Right lobe of liver (tissue), 6 donors: Measurements from ENCODE around the gene FBXO41. TPM values are rescaled to one million over a fixed set of nuclear protein-coding genes. Genes with fewer than 3 reads are reported as not detected.
"Not testable (repeated sequence)": the region's sequence is repeated elsewhere in the genome, so short reads cannot be mapped to it uniquely, and the experiment has no call there.

Experiments
- ATAC-seq, 4 donors: fragments of 200-7000 bp; cut with Tn5 transposase; one replicate each; pipeline ENCODE4 v1.9.1; 2020; ENCODE audit warnings: mild to moderate bottlenecking in 4 of 4, moderate library complexity in 4 of 4
- DNase-seq, 3 donors: peaks; one replicate each; pipeline ENCODE4 v3.0.0-alpha.2; 2020
- H3K27ac ChIP-seq, 3 donors: fragments of 200-600 bp; one replicate each; pipeline ENCODE4 v1.8.0; 2022
- H3K27me3 ChIP-seq, 2 donors: fragments of 200-600 bp; one replicate each; pipeline ENCODE4 v1.8.0; 2022
- H3K36me3 ChIP-seq, 4 donors: fragments of 200-600 bp; sonication (generic) in 1 of 4; one replicate each; pipeline versions ENCODE4 v1.5.1 to v1.8.0; 2017 to 2022; ENCODE audit warnings: control low read depth in 1 of 4
- H3K4me1 ChIP-seq, 4 donors: fragments of 200-600 bp; sonication (generic) in 1 of 4; one replicate each; pipeline versions ENCODE4 v1.5.1 to v1.8.0; 2017 to 2022; ENCODE audit warnings: control low read depth in 1 of 4
- H3K4me3 ChIP-seq, 3 donors: fragments of 200-600 bp; one replicate each; pipeline ENCODE4 v1.8.0; 2022
- H3K9me3 ChIP-seq, 4 donors: fragments of 200-600 bp; sonication (generic) in 1 of 4; one replicate each; pipeline versions ENCODE4 v1.5.1 to v1.8.0; 2017 to 2022; ENCODE audit warnings: control low read depth in 1 of 4
- POLR2A ChIP-seq: fragments of 450-650 bp; IDR thresholded peaks from one replicate; pipeline ENCODE4 v1.6.1; 2017; ENCODE audit warnings: antibody characterized with exemption, mild to moderate bottlenecking
- WGBS: methylation state at CpG from one replicate; pipeline ENCODE4 v1.1.6; 2018; ENCODE audit warnings: low coverage, low lambda C conversion rate; ENCODE audit not compliant: insufficient coverage; ENCODE audit errors: missing lambda C conversion rate; 5-methylcytosine and 5-hydroxymethylcytosine counted together
- intact Hi-C, 2 donors: fragments of 100-400 bp; cut with DNase I; formaldehyde crosslinking; loops; one replicate each; pipeline versions ENCODE4 v1.11.2 to v1.14.1; 2022
- total RNA-seq, 6 experiments: library from RNA; depleted of rRNA in 2 of 6; stranded (reverse); fragments of >200 nt in 2 of 6; fragmentation: NEBNext Ultra II Directional in 3 of 6; extraction: Animal tissue kit (Norgen Biotek cat#: 25700) in 3 of 6; gene quantifications; one replicate each; pipeline versions ENCODE4 v1.1.0 to v1.2.4, GENCODE V29; 2016 to 2023
- TF ChIP-seq, protein P1 (sequence below), 4 donors: fragments of 200-600 bp in 3 of 4; fragments of 450-650 bp in 1 of 4; IDR thresholded peaks; one replicate each; pipeline versions ENCODE4 v1.5.1 to v1.8.0; 2016 to 2022; ENCODE audit warnings: antibody characterized with exemption in 4 of 4, mild to moderate bottlenecking in 2 of 4
- donor health status: DM: no; HTN: yes; CAD: no.
- donor health status: DM: no; HTN: no; CAD: no.
- donor health status: DM: no; HTN: no; CAD: no.
- donor health status: DM: no; HTN: yes; CAD: no.
- donor health status: DM: no; HTN: yes; CAD: no.

The FBXO41 gene
- total RNA-seq, 6 experiments from 2014 or later, result 0.13 to 0.65 (median 0.38) TPM

DNA sequence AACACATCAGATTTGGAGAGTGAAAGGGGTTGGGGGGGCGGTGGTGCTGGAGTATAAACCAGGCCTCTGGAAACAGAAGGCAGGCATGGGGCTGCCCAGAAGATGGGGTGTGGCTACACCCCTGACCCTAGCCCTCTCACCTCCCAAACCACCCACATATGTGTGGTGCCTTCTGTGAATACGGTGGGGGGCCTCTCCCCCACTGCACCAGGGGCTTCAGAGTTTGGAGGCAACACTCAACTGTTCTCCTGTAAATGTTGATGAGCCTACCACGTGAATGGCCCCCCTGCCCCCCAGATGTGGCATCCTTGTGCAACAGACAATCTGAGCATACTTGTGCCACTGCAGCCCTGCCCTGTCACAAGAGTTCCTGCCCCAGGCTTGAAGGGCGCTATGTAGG lies 19.5 kb downstream of the FBXO41 start:
- intact Hi-C loops, result no loop called here
- Histone ChIP-seq H3K9me3 (no peaks in the 10 kb centered on the region), H3K27me3 (peaks cover 0 to 6% of the 10 kb centered on the region in 2 donors), H3K27ac (no peak overlapping the region), H3K4me3 (no peak overlapping the region), H3K36me3 (no peaks in the 10 kb centered on the region), H3K4me1 (peaks cover 0 to 6% (median 0%) of the 10 kb centered on the region in 4 donors)
- 100% methylated on average over 1 of the region's 4 CpGs for WGBS
- DNase-seq (no peak), ATAC-seq (no peak)
- no peak for TF ChIP-seq POLR2A
- TF ChIP-seq, protein P1, sequence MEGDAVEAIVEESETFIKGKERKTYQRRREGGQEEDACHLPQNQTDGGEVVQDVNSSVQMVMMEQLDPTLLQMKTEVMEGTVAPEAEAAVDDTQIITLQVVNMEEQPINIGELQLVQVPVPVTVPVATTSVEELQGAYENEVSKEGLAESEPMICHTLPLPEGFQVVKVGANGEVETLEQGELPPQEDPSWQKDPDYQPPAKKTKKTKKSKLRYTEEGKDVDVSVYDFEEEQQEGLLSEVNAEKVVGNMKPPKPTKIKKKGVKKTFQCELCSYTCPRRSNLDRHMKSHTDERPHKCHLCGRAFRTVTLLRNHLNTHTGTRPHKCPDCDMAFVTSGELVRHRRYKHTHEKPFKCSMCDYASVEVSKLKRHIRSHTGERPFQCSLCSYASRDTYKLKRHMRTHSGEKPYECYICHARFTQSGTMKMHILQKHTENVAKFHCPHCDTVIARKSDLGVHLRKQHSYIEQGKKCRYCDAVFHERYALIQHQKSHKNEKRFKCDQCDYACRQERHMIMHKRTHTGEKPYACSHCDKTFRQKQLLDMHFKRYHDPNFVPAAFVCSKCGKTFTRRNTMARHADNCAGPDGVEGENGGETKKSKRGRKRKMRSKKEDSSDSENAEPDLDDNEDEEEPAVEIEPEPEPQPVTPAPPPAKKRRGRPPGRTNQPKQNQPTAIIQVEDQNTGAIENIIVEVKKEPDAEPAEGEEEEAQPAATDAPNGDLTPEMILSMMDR (IDR thresholded peaks at IDR 0.05), result no peak

DNA sequence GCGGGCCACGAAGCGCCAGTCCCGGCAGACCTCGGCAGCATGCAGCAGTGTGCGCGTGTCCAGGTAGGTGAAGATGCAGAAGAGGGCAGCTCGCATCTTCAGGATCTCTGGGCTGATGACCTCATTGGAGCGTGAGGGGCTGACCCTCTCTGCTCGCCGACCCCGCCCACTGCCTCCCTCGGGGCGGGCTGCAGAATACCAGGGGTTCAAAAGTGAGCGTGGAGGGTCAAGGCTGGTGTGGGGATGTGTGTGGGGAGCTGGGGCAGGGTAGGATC lies 20.0 kb downstream of the FBXO41 start:
- TF ChIP-seq, protein P1 (IDR thresholded peaks at IDR 0.05), result no peak
- TF ChIP-seq POLR2A, result no peak
- ATAC-seq, result no peak

DNA sequence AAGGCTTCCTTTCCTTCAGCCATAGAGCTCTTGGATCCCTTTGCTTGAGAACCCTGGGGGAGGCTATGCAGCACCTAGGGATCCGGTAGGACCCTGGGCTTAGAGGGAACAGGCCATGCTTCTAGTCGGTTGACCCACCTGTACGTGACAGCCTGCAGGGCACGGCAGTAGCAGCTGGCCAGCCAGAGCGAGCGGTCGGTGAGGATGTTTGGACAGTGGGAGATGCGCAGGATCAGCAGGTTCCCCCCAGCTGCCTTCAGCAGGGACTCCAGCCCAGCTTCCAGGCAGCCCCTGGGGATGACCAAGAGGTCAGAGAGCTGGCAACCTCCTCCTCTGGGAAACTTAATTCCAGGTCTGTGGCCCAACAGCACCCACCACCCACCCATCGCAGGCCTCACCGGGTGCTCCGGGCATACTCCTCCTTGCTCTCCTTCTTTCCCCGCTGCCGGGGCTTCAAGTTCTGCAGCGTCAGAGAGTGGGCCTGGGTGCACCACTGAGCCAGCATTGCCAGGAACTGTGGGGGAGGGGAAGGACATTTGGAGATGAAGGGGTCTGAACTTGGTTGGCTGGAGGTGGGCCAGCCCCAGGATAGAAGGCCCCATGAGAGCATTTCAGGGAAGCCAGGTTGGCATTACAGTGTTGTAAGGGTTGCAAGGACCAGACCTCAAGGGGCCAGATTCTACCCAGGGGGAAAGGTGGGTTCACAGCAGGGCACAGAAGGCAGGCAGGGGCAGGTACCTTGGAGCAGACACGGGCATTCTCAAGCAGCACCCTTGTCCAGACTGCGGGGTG lies 20.5 kb downstream of the FBXO41 start:
- Histone ChIP-seq H3K27me3 (peaks cover 0 to 4% of the 10 kb centered on the region in 2 donors), H3K36me3 (no peaks in the 10 kb centered on the region), H3K4me3 (no peak overlapping the region), H3K9me3 (no peaks in the 10 kb centered on the region), H3K27ac (no peak overlapping the region), H3K4me1 (peaks cover 0 to 1% (median 0%) of the 10 kb centered on the region in 4 donors)
- intact Hi-C loops, result no loop called here
- WGBS, result 92% methylated on average over 2 of the region's 16 CpGs
- no peak for ATAC-seq
- TF ChIP-seq, protein P1 (IDR thresholded peaks at IDR 0.05), result no peak
- no peak for TF ChIP-seq POLR2A
- no peak for DNase-seq

More for the DNA sequence above, 20.0 kb downstream of the FBXO41 start:
- DNase-seq, result no peak
- intact Hi-C loops, result no loop called here
- 63% methylated on average over 5 of the region's 15 CpGs for WGBS
- Histone ChIP-seq H3K4me3 (no peak overlapping the region), H3K36me3 (no peaks in the 10 kb centered on the region), H3K27me3 (peaks cover 0 to 6% of the 10 kb centered on the region in 2 donors), H3K9me3 (no peaks in the 10 kb centered on the region), H3K27ac (no peak overlapping the region), H3K4me1 (peaks cover 0 to 6% (median 0%) of the 10 kb centered on the region in 4 donors)

- H3K4me3 ChIP-seq, H3K9me3 ChIP-seq, intact Hi-C loops, DNase-seq, H3K4me1 ChIP-seq, H3K36me3 ChIP-seq, H3K27ac ChIP-seq, H3K27me3 ChIP-seq, ATAC-seq: not testable (repeated sequence)
- 81% methylated on average over 14 of the region's 18 CpGs for WGBS
Measured at GRCh38 chr2:73262691-73263429, 21.4 kb downstream of the FBXO41 start.

GRCh38 chr2:73262108-73262651 lies 22.1 kb downstream of the FBXO41 start:
- no peaks in the 10 kb centered on the region for H3K36me3 ChIP-seq
- no peak for TF ChIP-seq POLR2A
- intact Hi-C loops, result no loop called here

More at GRCh38 chr2:73262108-73262651, 22.1 kb downstream of the FBXO41 start:
- H3K4me3 ChIP-seq, result no peak overlapping the region
- WGBS, result 60% methylated on average over 4 of the region's 4 CpGs
- DNase-seq, result no peak
- H3K27me3 ChIP-seq, result no peaks in the 10 kb centered on the region
- no peak overlapping the region for H3K27ac ChIP-seq
- no peaks in the 10 kb centered on the region for H3K9me3 ChIP-seq
- H3K4me1 ChIP-seq, result no peaks in the 10 kb centered on the region
- no peak for ATAC-seq
